HepG2 (cell line): Measurements from ENCODE around the gene AGFG1. TPM values are rescaled to one million over a fixed set of nuclear protein-coding genes. Genes with fewer than 3 reads are reported as not detected.

Experiments used
- AGO2 ChIP-seq: fragments of 200-400 bp; formaldehyde crosslinking; optimal IDR thresholded peaks from 2 replicates; pipeline ENCODE3; 2017; ENCODE audit warnings: mild to moderate bottlenecking, low read depth, low read length, moderate library complexity
- ATRX ChIP-seq: sonication (generic); formaldehyde crosslinking; IDR thresholded peaks from 2 replicates; pipeline ENCODE4 v1.4.0; 2020; ENCODE audit warnings: missing genetic modification reagents, borderline replicate concordance
- CEBPG ChIP-seq: IDR thresholded peaks from 2 replicates; pipeline ENCODE4 v1.6.1; 2016
- CENPT ChIP-seq: sonication (generic); formaldehyde crosslinking; IDR thresholded peaks from 2 replicates; pipeline ENCODE4 v1.8.0; 2022; ENCODE audit warnings: low read depth, mild to moderate bottlenecking, moderate library complexity, missing genetic modification reagents
- HBP1 ChIP-seq: IDR thresholded peaks from 2 replicates; pipeline ENCODE4 v1.6.1; 2016; ENCODE audit warnings: low read depth, control low read depth
- KAT7 ChIP-seq: IDR thresholded peaks from 2 replicates; pipeline ENCODE4 v1.6.1; 2018; ENCODE audit warnings: borderline replicate concordance, missing compliant biosample characterization
- KMT2A ChIP-seq: sonication (generic); formaldehyde crosslinking; IDR thresholded peaks from 2 replicates; pipeline ENCODE4 v1.4.0; 2020; ENCODE audit warnings: missing genetic modification reagents
- MNT ChIP-seq: fragments of 450-650 bp; IDR thresholded peaks from 2 replicates; pipeline ENCODE4 v1.6.1; 2016
- NR2F6 ChIP-seq, 2 experiments: IDR thresholded peaks; 2 replicates each; pipeline ENCODE4 v1.6.1; 2016; ENCODE audit warnings: antibody characterized with exemption in 1 of 2, mild to moderate bottlenecking in 1 of 2
- NRL ChIP-seq: sonication (generic); formaldehyde crosslinking; IDR thresholded peaks from 2 replicates; pipeline ENCODE4 v1.5.0; 2020; ENCODE audit warnings: missing genetic modification reagents, mild to moderate bottlenecking, moderate library complexity, borderline replicate concordance
- REPIN1 ChIP-seq: sonication (generic); formaldehyde crosslinking; IDR thresholded peaks from 2 replicates; pipeline ENCODE4 v1.8.0; 2022; ENCODE audit warnings: missing genetic modification reagents, low read depth, mild to moderate bottlenecking, borderline replicate concordance
- SRF ChIP-seq: IDR thresholded peaks from 2 replicates; pipeline ENCODE4 v1.6.1; 2011; ENCODE audit warnings: mild to moderate bottlenecking, low read depth, low read length, moderate library complexity
- SRSF1 ChIP-seq: fragments of 200-400 bp; formaldehyde crosslinking; optimal IDR thresholded peaks from 2 replicates; pipeline ENCODE3; 2017; ENCODE audit warnings: mild to moderate bottlenecking, low read depth, low read length, moderate library complexity
- ZBTB2 ChIP-seq: sonication (generic); formaldehyde crosslinking; IDR thresholded peaks from 2 replicates; pipeline ENCODE4 v1.8.0; 2022; ENCODE audit warnings: low read depth, missing genetic modification reagents
- ZBTB8A ChIP-seq: sonication (generic); formaldehyde crosslinking; IDR thresholded peaks from 2 replicates; pipeline ENCODE4 v1.4.0; 2020; ENCODE audit warnings: mild to moderate bottlenecking, low read depth, missing genetic modification reagents, borderline replicate concordance
- ZNF674 ChIP-seq: sonication (generic); formaldehyde crosslinking; IDR thresholded peaks from 2 replicates; pipeline ENCODE4 v1.5.0; 2020; ENCODE audit warnings: low read depth, mild to moderate bottlenecking, missing genetic modification reagents
- ZNF720 ChIP-seq: sonication (generic); formaldehyde crosslinking; IDR thresholded peaks from 2 replicates; pipeline ENCODE4 v1.4.0; 2020; ENCODE audit warnings: missing genetic modification reagents
- polyA plus RNA-seq, 8 experiments: library from polyadenylated mRNA; depleted of rRNA in 3 of 8; stranded (reverse) in 7 of 8; unstranded in 1 of 8; fragments of >200 nt; fragmentation: Illumina TruSeq in 4 of 8; extraction: Trizol in 4 of 8; gene quantifications; 2 replicates each; pipeline versions ENCODE4 v1.2.1 to v1.2.3, GENCODE V29; 2011 to 2016; ENCODE audit warnings: low read depth in 4 of 8, missing spikeins in 1 of 8, mixed read lengths in 1 of 8; ENCODE audit not compliant: insufficient read depth in 1 of 8
- total RNA-seq, 5 experiments: library from RNA; depleted of rRNA; stranded (reverse); fragments of >200 nt; fragmentation: Illumina TruSeq; extraction: Trizol; gene quantifications; 2 replicates each; pipeline ENCODE4 v1.2.3, GENCODE V29; 2016; ENCODE audit warnings: low read depth in 1 of 5
- TF ChIP-seq, protein P1 (sequence below): sonication (generic); formaldehyde crosslinking; IDR thresholded peaks from 2 replicates; pipeline ENCODE4 v1.5.1; 2020; ENCODE audit warnings: mild to moderate bottlenecking, moderate library complexity, missing genetic modification reagents
- TF ChIP-seq, protein P2 (sequence below): IDR thresholded peaks from 2 replicates; pipeline ENCODE4 v1.6.1; 2016; ENCODE audit warnings: low read depth, borderline replicate concordance
- TF ChIP-seq, protein P3 (sequence below): IDR thresholded peaks from 2 replicates; pipeline ENCODE4 v1.6.1; 2016; ENCODE audit warnings: missing compliant biosample characterization, missing genetic modification reagents, borderline replicate concordance
- TF ChIP-seq, protein P4 (sequence below): sonication (generic); formaldehyde crosslinking; IDR thresholded peaks from 2 replicates; pipeline ENCODE4 v1.4.0; 2020; ENCODE audit warnings: mild to moderate bottlenecking, missing genetic modification reagents

Gene AGFG1
- total and polyA plus RNA-seq, 2 of the 13 experiments (the other 11 are each of a cell fraction or from before 2014, with no cell fraction given): 145 to 168 TPM

GRCh38 chr2:227454323-227454860, 17.6 kb upstream of the AGFG1 start (continued):
- TF ChIP-seq MNT (no peak), KAT7 (CRISPR knock-in tag) (no peak), AGO2 (no peak), ZNF674 (CRISPR knock-in tag) (no peak), ZBTB8A (CRISPR knock-in tag) (no peak), NRL (CRISPR knock-in tag) (no peak), SRF (no peak), HBP1 (CRISPR knock-in tag) (no peak), CENPT (CRISPR knock-in tag) (no peak), NR2F6 (IDR thresholded peaks at IDR 0.05) (peak; percentile 100), NR2F6 (CRISPR knock-in tag; IDR thresholded peaks at IDR 0.05) (peak; percentile 99), ZNF720 (no peak), ZBTB2 (no peak), SRSF1 (no peak), REPIN1 (CRISPR knock-in tag) (peak; percentile 29; the same call in 1 of the 2 replicates), CEBPG (CRISPR knock-in tag) (peak; percentile 85), ATRX (CRISPR knock-in tag) (no peak), KMT2A (CRISPR knock-in tag) (no peak)
- TF ChIP-seq, protein P1, sequence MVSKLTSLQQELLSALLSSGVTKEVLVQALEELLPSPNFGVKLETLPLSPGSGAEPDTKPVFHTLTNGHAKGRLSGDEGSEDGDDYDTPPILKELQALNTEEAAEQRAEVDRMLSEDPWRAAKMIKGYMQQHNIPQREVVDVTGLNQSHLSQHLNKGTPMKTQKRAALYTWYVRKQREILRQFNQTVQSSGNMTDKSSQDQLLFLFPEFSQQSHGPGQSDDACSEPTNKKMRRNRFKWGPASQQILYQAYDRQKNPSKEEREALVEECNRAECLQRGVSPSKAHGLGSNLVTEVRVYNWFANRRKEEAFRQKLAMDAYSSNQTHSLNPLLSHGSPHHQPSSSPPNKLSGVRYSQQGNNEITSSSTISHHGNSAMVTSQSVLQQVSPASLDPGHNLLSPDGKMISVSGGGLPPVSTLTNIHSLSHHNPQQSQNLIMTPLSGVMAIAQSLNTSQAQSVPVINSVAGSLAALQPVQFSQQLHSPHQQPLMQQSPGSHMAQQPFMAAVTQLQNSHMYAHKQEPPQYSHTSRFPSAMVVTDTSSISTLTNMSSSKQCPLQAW (CRISPR knock-in tag): no peak
- TF ChIP-seq, protein P2, sequence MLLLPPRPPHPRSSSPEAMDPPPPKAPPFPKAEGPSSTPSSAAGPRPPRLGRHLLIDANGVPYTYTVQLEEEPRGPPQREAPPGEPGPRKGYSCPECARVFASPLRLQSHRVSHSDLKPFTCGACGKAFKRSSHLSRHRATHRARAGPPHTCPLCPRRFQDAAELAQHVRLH (CRISPR knock-in tag): 0 out of 2 replicates have a peak, but pooled peaks have one; percentile 37
- TF ChIP-seq, protein P3, sequence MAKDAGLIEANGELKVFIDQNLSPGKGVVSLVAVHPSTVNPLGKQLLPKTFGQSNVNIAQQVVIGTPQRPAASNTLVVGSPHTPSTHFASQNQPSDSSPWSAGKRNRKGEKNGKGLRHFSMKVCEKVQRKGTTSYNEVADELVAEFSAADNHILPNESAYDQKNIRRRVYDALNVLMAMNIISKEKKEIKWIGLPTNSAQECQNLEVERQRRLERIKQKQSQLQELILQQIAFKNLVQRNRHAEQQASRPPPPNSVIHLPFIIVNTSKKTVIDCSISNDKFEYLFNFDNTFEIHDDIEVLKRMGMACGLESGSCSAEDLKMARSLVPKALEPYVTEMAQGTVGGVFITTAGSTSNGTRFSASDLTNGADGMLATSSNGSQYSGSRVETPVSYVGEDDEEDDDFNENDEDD: no peak
- TF ChIP-seq, protein P4, sequence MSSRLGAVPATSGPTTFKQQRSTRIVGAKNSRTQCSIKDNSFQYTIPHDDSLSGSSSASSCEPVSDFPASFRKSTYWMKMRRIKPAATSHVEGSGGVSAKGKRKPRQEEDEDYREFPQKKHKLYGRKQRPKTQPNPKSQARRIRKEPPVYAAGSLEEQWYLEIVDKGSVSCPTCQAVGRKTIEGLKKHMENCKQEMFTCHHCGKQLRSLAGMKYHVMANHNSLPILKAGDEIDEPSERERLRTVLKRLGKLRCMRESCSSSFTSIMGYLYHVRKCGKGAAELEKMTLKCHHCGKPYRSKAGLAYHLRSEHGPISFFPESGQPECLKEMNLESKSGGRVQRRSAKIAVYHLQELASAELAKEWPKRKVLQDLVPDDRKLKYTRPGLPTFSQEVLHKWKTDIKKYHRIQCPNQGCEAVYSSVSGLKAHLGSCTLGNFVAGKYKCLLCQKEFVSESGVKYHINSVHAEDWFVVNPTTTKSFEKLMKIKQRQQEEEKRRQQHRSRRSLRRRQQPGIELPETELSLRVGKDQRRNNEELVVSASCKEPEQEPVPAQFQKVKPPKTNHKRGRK (CRISPR knock-in tag): no peak
